MM.1S (cell line): ENCODE measurements around the gene TRABD2B.

ENCODE experiments used
- DNase-seq: peaks from one replicate; pipeline ENCODE4 v3.0.0-alpha.2; 2015
- H2AFZ ChIP-seq: fragments of 300-600 bp; sonication (generic); 2 replicates; pipeline ENCODE4 v1.6.0; 2016; ENCODE audit warnings: antibody characterized with exemption, low read length
- H3F3A ChIP-seq: fragments of 300-600 bp; sonication (generic); 2 replicates; pipeline ENCODE4 v1.6.1; 2016; ENCODE audit warnings: mild to moderate bottlenecking, antibody characterized with exemption, low read length, moderate library complexity, mixed read lengths; ENCODE audit not compliant: insufficient read depth
- H3K27ac ChIP-seq: fragments of 300-600 bp; sonication (generic); 2 replicates; pipeline ENCODE4 v1.5.1; 2016; ENCODE audit warnings: mild to moderate bottlenecking, low read length
- H3K27me3 ChIP-seq: fragments of 300-600 bp; sonication (generic); replicated peaks from 2 replicates; pipeline ENCODE4 v1.6.0; 2016; ENCODE audit warnings: low read length; ENCODE audit not compliant: insufficient read depth
- H3K36me3 ChIP-seq: fragments of 300-600 bp; sonication (generic); replicated peaks from 2 replicates; pipeline ENCODE4 v1.6.1; 2016; ENCODE audit warnings: mild to moderate bottlenecking, low read length, mixed read lengths; ENCODE audit not compliant: insufficient read depth
- H3K4me1 ChIP-seq: fragments of 300-600 bp; sonication (generic); 2 replicates; pipeline ENCODE4 v1.6.1; 2016; ENCODE audit warnings: low read length, mixed read lengths
- H3K4me2 ChIP-seq: fragments of 300-600 bp; sonication (generic); 2 replicates; pipeline ENCODE4 v1.6.0; 2016; ENCODE audit warnings: low read depth, low read length
- H3K4me3 ChIP-seq: fragments of 300-600 bp; sonication (generic); 2 replicates; pipeline ENCODE4 v1.5.1; 2016; ENCODE audit warnings: low read length, mixed read lengths
- H3K79me2 ChIP-seq: fragments of 300-600 bp; sonication (generic); 2 replicates; pipeline ENCODE4 v1.6.1; 2016; ENCODE audit warnings: mixed run types, low read length, mixed read lengths
- H3K9ac ChIP-seq: fragments of 300-600 bp; sonication (generic); 2 replicates; pipeline ENCODE4 v1.6.1; 2016; ENCODE audit warnings: low read length, mixed read lengths
- H3K9me2 ChIP-seq: fragments of 300-600 bp; sonication (generic); replicated peaks from 2 replicates; pipeline ENCODE4 v1.6.1; 2016; ENCODE audit warnings: mild to moderate bottlenecking, low read length, mixed read lengths; ENCODE audit not compliant: insufficient read depth
- H3K9me3 ChIP-seq: fragments of 300-600 bp; sonication (generic); replicated peaks from 2 replicates; pipeline ENCODE4 v1.6.1; 2016; ENCODE audit warnings: mild to moderate bottlenecking, low read length, mixed read lengths; ENCODE audit not compliant: insufficient read depth
- H4K20me1 ChIP-seq: fragments of 300-600 bp; sonication (generic); 2 replicates; pipeline ENCODE4 v1.6.1; 2016; ENCODE audit warnings: mild to moderate bottlenecking, low read length, moderate library complexity, mixed read lengths; ENCODE audit not compliant: insufficient read depth
- EZH2 ChIP-seq: fragments of 300-600 bp; sonication (generic); optimal IDR thresholded peaks from 2 replicates; pipeline ENCODE3; 2017; ENCODE audit warnings: low read depth, mild to moderate bottlenecking, antibody characterized with exemption, low read length, mixed read lengths
- EZH2phosphoT487 ChIP-seq: fragments of 300-600 bp; sonication (generic); IDR thresholded peaks from 2 replicates; pipeline ENCODE4 v1.6.1; 2018; ENCODE audit warnings: antibody characterized with exemption, low read length
- TF ChIP-seq, protein P1 (sequence below): fragments of 300-600 bp; sonication (generic); IDR thresholded peaks from 2 replicates; pipeline ENCODE4 v1.5.1; 2016; ENCODE audit warnings: antibody characterized with exemption, low read length, mixed read lengths

The TRABD2B gene

GRCh38 chr1:47968556-47968888 is 28.7 kb downstream of the TRABD2B start:
- H2AFZ ChIP-seq = no peak overlapping the region
- H3K4me3 ChIP-seq = no peak overlapping the region
- H3K79me2 ChIP-seq = no peaks in the 10 kb centered on the region
- H3K27me3 ChIP-seq = no peaks in the 10 kb centered on the region
- no peaks in the 10 kb centered on the region for H3K9me2 ChIP-seq
- no peaks in the 10 kb centered on the region for H3F3A ChIP-seq
- no peak overlapping the region for H3K4me2 ChIP-seq
- no peaks in the 10 kb centered on the region for H4K20me1 ChIP-seq
- H3K27ac ChIP-seq = no peak overlapping the region
- no peak for DNase-seq
- TF ChIP-seq EZH2 (no peak), EZH2phosphoT487 (no peak)
- TF ChIP-seq, protein P1, sequence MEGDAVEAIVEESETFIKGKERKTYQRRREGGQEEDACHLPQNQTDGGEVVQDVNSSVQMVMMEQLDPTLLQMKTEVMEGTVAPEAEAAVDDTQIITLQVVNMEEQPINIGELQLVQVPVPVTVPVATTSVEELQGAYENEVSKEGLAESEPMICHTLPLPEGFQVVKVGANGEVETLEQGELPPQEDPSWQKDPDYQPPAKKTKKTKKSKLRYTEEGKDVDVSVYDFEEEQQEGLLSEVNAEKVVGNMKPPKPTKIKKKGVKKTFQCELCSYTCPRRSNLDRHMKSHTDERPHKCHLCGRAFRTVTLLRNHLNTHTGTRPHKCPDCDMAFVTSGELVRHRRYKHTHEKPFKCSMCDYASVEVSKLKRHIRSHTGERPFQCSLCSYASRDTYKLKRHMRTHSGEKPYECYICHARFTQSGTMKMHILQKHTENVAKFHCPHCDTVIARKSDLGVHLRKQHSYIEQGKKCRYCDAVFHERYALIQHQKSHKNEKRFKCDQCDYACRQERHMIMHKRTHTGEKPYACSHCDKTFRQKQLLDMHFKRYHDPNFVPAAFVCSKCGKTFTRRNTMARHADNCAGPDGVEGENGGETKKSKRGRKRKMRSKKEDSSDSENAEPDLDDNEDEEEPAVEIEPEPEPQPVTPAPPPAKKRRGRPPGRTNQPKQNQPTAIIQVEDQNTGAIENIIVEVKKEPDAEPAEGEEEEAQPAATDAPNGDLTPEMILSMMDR = no peak
- H3K36me3 ChIP-seq = no peaks in the 10 kb centered on the region
- no peaks in the 10 kb centered on the region for H3K4me1 ChIP-seq
- H3K9me3 ChIP-seq = no peaks in the 10 kb centered on the region
- no peak overlapping the region for H3K9ac ChIP-seq

- DNase-seq = no peak
- H3K27ac ChIP-seq = no peak overlapping the region
- H3K9me2 ChIP-seq = no peaks in the 10 kb centered on the region
- H4K20me1 ChIP-seq = no peaks in the 10 kb centered on the region
- TF ChIP-seq EZH2phosphoT487 (no peak), EZH2 (no peak)
- TF ChIP-seq, protein P1 = no peak
- H3K9ac ChIP-seq = no peak overlapping the region
- no peaks in the 10 kb centered on the region for H3K9me3 ChIP-seq
- H3K79me2 ChIP-seq = no peaks in the 10 kb centered on the region
- H3K4me1 ChIP-seq = no peaks in the 10 kb centered on the region
- H2AFZ ChIP-seq = no peak overlapping the region
- H3K4me3 ChIP-seq = no peak overlapping the region
- H3K4me2 ChIP-seq = no peak overlapping the region
- no peaks in the 10 kb centered on the region for H3K36me3 ChIP-seq
- no peaks in the 10 kb centered on the region for H3F3A ChIP-seq
- no peaks in the 10 kb centered on the region for H3K27me3 ChIP-seq
These were observed 29.2 kb downstream of the TRABD2B start for GRCh38 chr1:47967864-47968555.

- no peaks in the 10 kb centered on the region for H3K4me1 ChIP-seq
- no peaks in the 10 kb centered on the region for H3K36me3 ChIP-seq
- H3K9me3 ChIP-seq = no peaks in the 10 kb centered on the region
- no peak for TF ChIP-seq EZH2
- no peak for TF ChIP-seq EZH2phosphoT487
- TF ChIP-seq, protein P1 = no peak
- no peaks in the 10 kb centered on the region for H4K20me1 ChIP-seq
- H3K4me2 ChIP-seq = no peak overlapping the region
- H3K9me2 ChIP-seq = no peaks in the 10 kb centered on the region
- no peak for DNase-seq
- no peaks in the 10 kb centered on the region for H3K79me2 ChIP-seq
- no peak overlapping the region for H3K9ac ChIP-seq
- no peaks in the 10 kb centered on the region for H3K27me3 ChIP-seq
- no peak overlapping the region for H2AFZ ChIP-seq
- no peak overlapping the region for H3K4me3 ChIP-seq
- H3F3A ChIP-seq = no peaks in the 10 kb centered on the region
- no peak overlapping the region for H3K27ac ChIP-seq
These were observed 31.4 kb downstream of the TRABD2B start for GRCh38 chr1:47965816-47966215.
